ENCODE results near the gene TTLL4. TPM values are rescaled to one million over a fixed set of nuclear protein-coding genes. Genes with fewer than 3 reads are reported as not detected.

Gene TTLL4
- total and polyA plus RNA-seq, 10 donors, result 6.2 to 40.5 (median 19.6) TPM

GRCh38 chr2:218722419-218722818, 11.8 kb downstream of the TTLL4 start:
- intact Hi-C loops (cut with DNase I; ENCODE audit: low total_unique reads), result no loop called here
- no peak for DNase-seq
- peaks cover 0 to 42% (median 2%) of the 10 kb centered on the region in 6 donors for H3K36me3 ChIP-seq
- peaks cover 0 to 20% (median under 1%) of the 10 kb centered on the region in 6 donors for H3K4me1 ChIP-seq
- WGBS, 5 donors, result 5 to 57% (median 44%) methylated on average over 1 of the region's 1 CpG
- H3K9me3 ChIP-seq, result peaks cover 6 to 28% (median 27%) of the 10 kb centered on the region in 8 donors
- no peak overlapping the region for H3K4me3 ChIP-seq
- no peaks in the 10 kb centered on the region for H3K27me3 ChIP-seq (replicated peaks in 1 of 7)
- H3K27ac ChIP-seq, result peak overlapping the region in 3 of 8 donors; percentile 5 to 20 (median 18)
- TF ChIP-seq POLR2AphosphoS5 (IDR thresholded peaks at IDR 0.05), result no peak
- TF ChIP-seq POLR2A (IDR thresholded peaks at IDR 0.05), result no peak
- TF ChIP-seq CTCF (IDR thresholded peaks at IDR 0.05 in 8 of 11, conservative IDR thresholded peaks at IDR 0.05 in 3 of 11), result no peak

- Histone ChIP-seq H3K4me3 (no peak overlapping the region), H3K27ac (peak overlapping the region in 3 of 8 donors; percentile 5 to 20 (median 18)), H3K27me3 (replicated peaks in 1 of 7) (no peaks in the 10 kb centered on the region), H3K4me1 (peaks cover 0 to 21% (median 0%) of the 10 kb centered on the region in 6 donors), H3K9me3 (peaks cover 6 to 33% (median 31%) of the 10 kb centered on the region in 8 donors), H3K36me3 (peaks cover 0 to 42% (median 2%) of the 10 kb centered on the region in 6 donors)
- intact Hi-C loops (cut with DNase I; ENCODE audit: low total_unique reads), result no loop called here
- no peak for TF ChIP-seq CTCF (IDR thresholded peaks at IDR 0.05 in 8 of 11, conservative IDR thresholded peaks at IDR 0.05 in 3 of 11)
- 53 to 80% (median 70%) methylated on average over 1 of the region's 1 CpG for WGBS, 5 donors
- no peak for DNase-seq
Observed at GRCh38 chr2:218722876-218723785, 12.5 kb downstream of the TTLL4 start.

GRCh38 chr2:218726004-218726574, 15.5 kb downstream of the TTLL4 start:
- 95 to 98% (median 97%) methylated on average over 6 of the region's 6 CpGs for WGBS, 5 donors

More at GRCh38 chr2:218726004-218726574, 15.5 kb downstream of the TTLL4 start:
- Histone ChIP-seq H3K27me3 (replicated peaks in 1 of 7) (no peaks in the 10 kb centered on the region), H3K4me1 (peaks cover 0 to 28% (median under 1%) of the 10 kb centered on the region in 6 donors), H3K9me3 (peaks cover 6 to 33% (median 31%) of the 10 kb centered on the region in 8 donors), H3K27ac (no peak overlapping the region), H3K36me3 (peaks cover 0 to 37% (median 0%) of the 10 kb centered on the region in 6 donors), H3K4me3 (no peak overlapping the region)
- intact Hi-C loops (cut with DNase I; ENCODE audit: low total_unique reads), result no loop called here
- TF ChIP-seq POLR2AphosphoS5 (IDR thresholded peaks at IDR 0.05) (no peak), POLR2A (IDR thresholded peaks at IDR 0.05) (no peak), CTCF (IDR thresholded peaks at IDR 0.05 in 8 of 11, conservative IDR thresholded peaks at IDR 0.05 in 3 of 11) (no peak)
- no peak for DNase-seq
